Endothelial cell of umbilical vein (primary cell): ENCODE data around the gene MAU2.

Source experiments
- EZH2 ChIP-seq: IDR thresholded peaks from 2 replicates; pipeline ENCODE4 v1.6.1; 2012; ENCODE audit warnings: borderline replicate concordance, low read depth, mild to moderate bottlenecking, moderate library complexity, low read length, inconsistent platforms; ENCODE audit not compliant: severe bottlenecking
- MAX ChIP-seq: IDR thresholded peaks from 2 replicates; pipeline ENCODE4 v1.6.1; 2011; ENCODE audit not compliant: insufficient read depth, insufficient read length
- POLR2A ChIP-seq: IDR thresholded peaks from 2 replicates; pipeline ENCODE4 v1.6.1; 2012; ENCODE audit warnings: low read depth, mild to moderate bottlenecking, control low read depth, low read length
- POLR2AphosphoS5 ChIP-seq: IDR thresholded peaks from 2 replicates; pipeline ENCODE4 v1.6.1; 2012; ENCODE audit warnings: low read depth, mild to moderate bottlenecking, control low read depth, low read length, moderate library complexity; ENCODE audit not compliant: insufficient read depth
- TF ChIP-seq, protein P1 (sequence below), 2 donors: IDR thresholded peaks; 1 replicate in 1 of 2; 2 replicates in 1 of 2; pipeline ENCODE4 v1.5.1; 2011; ENCODE audit warnings: low read length in 2 of 2, mild to moderate bottlenecking in 2 of 2, moderate library complexity in 2 of 2, control low read depth in 1 of 2, inconsistent platforms in 1 of 2, low read depth in 1 of 2; ENCODE audit not compliant: insufficient read depth in 1 of 2; ENCODE audit errors: extremely low read depth in 1 of 2

DNA sequence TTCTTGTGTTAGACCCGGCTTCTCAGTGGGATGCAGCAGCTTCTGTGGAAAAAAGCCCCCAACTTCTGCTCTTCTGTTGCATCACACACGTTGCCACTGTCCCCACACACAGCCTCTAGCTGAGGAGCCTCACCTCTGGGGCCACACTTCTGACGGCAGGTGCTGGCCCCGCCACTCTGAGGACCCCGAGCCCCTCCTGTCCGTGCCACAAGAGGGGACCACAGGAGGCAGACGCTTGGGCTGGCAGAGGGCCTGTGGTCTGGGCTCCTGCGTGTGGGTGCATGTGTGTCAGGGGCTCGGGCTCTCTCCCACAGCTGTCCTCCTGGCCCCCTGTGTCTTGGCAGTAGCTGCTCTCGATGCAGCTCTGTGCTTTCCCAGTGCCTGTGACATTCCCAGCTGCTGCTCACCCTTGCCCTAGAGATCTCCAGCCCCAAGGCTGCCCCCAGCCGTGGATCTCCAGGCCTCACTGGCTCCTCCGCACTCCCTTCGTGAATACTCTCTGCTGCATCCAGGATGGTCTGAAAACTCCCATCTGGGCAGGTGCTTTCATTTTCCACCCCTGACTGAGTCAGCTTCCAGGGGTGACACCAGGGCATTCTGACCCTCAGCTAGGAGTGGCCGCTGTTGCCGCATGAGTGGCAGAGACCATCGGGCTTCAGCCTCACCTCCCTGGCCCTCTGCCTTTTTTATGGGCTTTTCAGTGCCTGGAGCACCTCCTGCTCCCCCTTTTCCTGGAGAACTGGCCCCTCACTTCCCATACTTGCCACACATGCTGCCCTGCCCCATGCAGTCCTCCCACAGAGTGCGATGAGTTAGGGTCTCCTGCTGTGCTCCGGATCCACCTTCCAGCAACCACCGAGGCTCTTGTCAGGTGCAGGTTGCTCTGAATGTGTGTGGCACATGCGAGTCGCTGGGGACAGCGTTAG lies 13.7 kb downstream of the MAU2 start:
- TF ChIP-seq, protein P1, sequence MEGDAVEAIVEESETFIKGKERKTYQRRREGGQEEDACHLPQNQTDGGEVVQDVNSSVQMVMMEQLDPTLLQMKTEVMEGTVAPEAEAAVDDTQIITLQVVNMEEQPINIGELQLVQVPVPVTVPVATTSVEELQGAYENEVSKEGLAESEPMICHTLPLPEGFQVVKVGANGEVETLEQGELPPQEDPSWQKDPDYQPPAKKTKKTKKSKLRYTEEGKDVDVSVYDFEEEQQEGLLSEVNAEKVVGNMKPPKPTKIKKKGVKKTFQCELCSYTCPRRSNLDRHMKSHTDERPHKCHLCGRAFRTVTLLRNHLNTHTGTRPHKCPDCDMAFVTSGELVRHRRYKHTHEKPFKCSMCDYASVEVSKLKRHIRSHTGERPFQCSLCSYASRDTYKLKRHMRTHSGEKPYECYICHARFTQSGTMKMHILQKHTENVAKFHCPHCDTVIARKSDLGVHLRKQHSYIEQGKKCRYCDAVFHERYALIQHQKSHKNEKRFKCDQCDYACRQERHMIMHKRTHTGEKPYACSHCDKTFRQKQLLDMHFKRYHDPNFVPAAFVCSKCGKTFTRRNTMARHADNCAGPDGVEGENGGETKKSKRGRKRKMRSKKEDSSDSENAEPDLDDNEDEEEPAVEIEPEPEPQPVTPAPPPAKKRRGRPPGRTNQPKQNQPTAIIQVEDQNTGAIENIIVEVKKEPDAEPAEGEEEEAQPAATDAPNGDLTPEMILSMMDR (IDR thresholded peaks at IDR 0.05; ENCODE audit: extremely low read depth in 1 of 2, insufficient read depth in 1 of 2, low read depth in 1 of 2, low read length in 2 of 2), result no peak
- TF ChIP-seq POLR2AphosphoS5 (no peak), MAX (no peak), POLR2A (no peak), EZH2 (no peak)
